Measurements from ENCODE around the gene HOXD4. TPM values are rescaled to one million over a fixed set of nuclear protein-coding genes. Genes with fewer than 3 reads are reported as not detected.

The HOXD4 gene
- polyA plus RNA-seq, 3 donors, result 53.4 to 68.0 (median 67.5) TPM

GRCh38 chr2:176111309-176111663 lies 40.1 kb upstream of the HOXD4 start:
- peak; percentile 90 for DNase-seq

DNA sequence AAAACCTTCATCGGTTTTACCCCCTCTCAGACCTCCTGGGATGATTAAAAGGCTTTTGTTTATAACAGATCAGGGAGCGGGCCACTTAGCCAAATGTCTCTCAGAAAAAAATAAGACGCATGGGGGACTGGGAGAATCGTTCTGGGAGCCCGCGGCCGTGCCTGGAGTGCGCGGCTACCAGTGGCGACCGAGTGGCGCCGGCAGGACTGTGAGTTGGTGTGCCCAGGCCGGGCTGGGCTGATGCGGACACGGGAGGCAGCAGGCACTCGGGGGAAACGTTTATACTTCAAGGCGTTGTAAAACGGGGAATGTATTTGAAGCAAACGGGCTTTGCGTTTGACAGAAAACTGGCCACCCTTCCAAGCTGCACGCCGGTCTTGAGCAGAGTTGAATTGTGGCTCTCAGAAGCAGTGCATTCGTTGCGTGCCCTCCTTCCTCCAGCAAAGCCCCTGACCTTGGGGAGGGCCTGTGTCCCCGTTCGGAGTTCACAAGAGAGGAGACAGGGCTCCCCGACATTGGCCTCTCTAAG lies 39.4 kb upstream of the HOXD4 start:
- DNase-seq, result no peak

DNA sequence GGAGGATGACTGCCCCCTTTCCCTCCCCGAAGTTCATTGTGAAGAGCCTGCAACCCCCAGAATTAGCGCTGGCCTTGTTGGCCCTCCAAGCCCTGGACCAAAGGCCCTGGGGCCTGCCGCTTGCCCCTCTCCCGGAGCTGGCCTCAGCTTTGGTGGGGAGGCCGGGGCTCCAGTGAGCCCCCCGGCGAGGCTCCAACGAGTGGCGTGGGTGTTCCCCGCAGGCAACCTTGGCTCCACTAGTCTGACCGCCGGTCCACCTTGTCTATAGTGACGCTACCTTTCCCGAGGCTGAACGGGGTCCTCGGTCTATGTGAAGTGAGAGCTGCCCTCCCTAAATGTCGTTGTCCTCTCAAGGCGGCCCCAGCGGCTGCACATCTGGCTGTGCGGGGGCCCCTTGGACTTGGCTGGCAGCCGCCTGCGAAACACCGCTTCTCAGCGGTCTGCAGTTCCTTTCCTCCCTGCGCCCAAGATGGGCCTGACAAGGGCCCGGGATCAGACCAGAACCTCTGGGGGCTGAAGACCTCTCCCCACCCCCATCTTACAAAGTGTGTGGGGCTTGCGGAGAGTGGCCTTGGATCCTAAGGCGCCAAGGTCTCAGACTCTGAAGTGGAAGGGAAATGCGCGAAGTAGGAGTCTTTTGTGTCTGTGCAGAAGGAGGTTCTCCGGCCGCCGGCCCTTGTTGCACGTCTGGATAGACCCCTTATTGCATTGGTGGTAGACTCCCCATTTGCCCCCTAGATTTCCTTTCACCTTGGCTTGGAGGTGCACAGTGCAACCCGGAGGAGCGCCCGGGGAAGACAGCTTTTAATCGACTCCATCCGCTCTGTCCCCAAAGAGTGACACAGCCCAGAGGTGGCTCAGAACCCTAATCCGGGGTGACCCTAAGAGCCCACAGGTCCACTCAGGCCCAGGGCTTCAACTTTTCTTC lies 38.7 kb upstream of the HOXD4 start:
- DNase-seq, result no peak

DNA sequence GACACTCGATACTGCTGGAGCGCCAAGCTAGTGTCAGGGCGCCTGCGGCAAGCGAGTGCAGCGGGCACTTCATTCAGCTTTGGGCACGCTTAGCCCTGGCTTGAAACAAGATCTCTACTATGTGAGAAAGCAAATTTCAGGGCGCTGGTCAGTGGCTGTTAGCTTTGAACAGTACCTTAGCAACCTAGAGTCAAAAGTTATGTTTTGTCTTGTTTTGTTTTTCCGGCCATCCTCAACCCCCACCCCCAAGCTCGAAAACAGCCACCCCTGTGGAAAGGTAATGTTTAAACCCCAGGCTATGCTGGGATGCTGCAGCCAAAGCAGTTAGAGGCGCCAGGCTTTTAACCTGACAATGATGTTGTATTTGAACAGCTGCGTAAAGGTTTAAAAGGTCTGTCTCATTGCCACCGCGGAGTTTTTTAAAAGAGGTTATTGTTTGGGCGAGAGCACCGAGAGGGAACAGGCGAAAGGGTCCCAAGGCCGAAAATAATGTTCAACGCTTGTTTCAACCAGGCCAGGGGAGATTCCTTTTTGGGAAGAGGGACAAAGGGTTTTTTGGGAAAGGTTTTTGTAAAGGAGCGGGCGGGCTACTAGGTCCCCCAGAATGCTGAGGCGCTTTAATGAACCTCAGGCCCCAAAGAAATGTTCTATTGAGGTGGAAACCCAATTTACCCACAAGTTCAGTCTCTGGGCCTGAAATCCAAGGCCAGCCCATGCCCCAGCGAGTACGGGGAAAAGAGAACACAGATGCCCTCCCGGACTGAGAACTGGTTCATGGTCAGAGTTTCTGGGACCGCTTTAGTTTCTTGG lies 37.0 kb upstream of the HOXD4 start:
- DNase-seq, result no peak

DNA sequence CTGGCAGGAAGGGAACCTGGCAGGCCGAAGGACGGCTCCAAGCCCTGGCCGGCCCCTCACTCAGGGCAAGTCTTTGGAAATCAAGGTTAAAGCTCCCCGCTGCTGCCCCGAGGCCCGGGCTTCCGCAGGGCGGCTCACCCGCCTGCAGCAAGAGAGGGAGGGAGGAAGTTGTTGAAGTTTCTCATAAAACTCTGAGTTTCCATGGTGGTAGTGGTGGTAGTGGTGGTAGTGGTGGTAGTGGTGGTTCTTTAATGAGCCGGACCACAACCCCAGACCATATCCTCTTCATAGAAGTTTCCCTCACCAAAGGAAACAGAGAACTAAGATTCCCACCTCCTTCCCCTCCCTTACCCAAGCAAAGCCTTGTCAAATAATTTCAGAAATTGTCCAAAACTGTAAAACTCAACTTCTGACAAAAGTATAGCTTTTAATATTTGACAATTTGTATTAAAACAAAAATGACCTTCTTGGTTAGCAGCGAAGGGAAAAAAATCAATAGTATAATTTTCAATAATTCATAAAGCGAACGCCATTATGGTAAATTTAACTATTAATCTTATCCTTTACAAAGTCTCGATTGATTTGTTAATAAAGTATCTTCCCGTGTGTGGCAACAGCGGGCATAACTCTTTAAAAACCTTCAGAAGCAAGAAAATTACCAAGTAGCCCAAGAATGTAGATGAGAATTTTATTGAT lies 36.3 kb upstream of the HOXD4 start:
- DNase-seq, result no peak

DNA sequence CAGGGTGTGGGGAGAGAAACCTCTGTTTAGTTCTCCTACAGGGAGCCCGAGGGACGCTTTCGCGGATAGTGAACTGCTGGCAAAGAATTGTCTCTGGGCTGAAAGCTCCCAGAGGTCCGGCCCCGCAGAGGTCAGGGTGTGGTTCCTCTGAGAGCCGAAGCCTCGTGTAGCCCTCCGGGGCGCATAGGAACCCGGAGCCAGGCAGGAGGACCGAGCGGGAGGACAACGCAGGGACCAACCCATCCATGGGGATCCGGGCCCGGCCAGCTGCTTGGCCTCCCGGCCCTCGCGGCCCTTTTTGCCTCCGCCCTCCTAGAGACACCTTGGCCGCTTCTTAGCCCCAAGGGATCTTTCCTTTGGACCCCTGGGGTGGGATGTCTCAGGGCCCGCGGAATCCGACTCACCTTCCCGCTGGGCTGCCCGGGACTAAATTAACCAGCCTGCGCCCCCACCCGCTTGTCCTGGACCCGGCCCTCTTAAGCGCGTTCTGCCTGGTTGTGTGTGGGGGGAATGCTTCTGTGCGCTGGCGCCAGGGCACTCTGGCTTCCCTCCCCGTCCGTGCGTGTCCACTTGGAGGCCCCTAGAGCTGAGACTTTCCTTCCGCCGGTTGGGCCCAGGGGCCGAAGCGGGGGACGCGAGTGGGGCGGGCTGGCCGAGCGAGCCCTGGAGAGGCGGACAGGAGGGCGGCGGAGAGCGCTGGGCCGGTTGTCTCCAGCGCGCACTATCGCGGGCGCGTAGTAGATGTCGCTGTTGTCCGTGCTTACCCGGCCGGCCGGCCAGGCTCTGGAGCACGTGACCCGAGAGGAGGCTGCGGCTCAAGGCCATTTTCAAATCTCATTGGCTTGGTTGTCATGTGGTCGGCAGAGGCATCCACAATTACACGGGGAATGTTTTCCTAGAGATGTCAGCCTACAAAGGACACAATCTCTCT lies 35.2 kb upstream of the HOXD4 start, which contains the start of gene HOXD10:
Gene HOXD10, plus strand, starts transcription at position 896 of the 931 bp plus-strand sequence. CDS start 56 bp downstream, outside the sequence.
- peak; percentile 94 for DNase-seq

GRCh38 chr2:176117162-176117822 lies 34.1 kb upstream of the HOXD4 start:
- DNase-seq, result no peak

DNA sequence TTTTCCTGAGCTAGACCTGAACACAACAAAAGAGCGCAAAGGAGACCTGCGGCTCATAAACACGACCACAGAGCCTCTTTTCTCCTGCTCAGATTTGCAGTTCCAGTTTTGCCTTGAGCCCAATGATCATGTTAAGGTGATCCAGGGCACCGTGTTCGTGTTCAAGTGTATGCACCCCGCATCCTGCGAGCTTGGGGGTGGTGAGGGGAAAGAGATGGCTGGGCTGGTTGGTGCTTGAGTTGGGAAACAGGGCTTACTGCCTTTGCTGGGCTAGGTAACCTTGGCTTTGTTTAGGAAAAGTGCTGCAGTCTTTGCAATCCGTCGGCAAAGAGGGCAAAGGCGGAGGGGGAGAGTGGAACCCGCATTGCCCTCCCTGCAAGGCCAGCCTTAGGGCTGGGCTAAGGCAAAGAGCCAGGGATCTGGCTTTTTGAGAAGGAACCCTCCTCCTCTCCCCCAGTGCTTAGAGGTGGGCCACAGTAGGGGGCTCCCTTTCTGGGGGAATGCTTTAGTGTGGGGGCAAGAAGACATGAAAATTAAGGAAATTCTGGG lies 33.5 kb upstream of the HOXD4 start:
- no peak for DNase-seq

DNA sequence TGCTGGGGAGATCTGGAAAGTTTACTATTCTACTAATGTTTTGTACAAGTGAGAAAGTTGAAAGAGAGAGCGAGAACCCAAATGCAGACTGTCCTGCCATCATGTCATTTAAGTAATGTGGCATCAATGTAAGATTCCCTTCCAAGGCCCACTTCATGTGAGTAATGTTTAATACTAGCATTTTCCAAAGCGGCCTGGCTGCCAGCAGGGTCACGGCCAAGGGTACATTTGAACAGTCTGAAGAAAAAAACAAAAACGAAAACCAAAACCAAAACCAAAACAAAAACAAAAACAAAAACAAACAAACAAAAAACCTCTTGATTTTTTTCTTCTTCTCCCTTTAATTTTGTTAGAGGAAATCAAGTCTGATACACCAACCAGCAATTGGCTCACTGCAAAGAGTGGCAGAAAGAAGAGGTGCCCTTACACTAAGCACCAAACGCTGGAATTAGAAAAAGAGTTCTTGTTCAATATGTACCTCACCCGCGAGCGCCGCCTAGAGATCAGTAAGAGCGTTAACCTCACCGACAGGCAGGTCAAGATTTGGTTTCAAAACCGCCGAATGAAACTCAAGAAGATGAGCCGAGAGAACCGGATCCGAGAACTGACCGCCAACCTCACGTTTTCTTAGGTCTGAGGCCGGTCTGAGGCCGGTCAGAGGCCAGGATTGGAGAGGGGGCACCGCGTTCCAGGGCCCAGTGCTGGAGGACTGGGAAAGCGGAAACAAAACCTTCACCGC lies 32.6 kb upstream of the HOXD4 start:
- peak; percentile 94 for DNase-seq

- no peak for DNase-seq
Measured at GRCh38 chr2:176120364-176121189, 30.8 kb upstream of the HOXD4 start.

GRCh38 chr2:176121190-176122051 lies 29.9 kb upstream of the HOXD4 start:
- DNase-seq, result no peak

DNA sequence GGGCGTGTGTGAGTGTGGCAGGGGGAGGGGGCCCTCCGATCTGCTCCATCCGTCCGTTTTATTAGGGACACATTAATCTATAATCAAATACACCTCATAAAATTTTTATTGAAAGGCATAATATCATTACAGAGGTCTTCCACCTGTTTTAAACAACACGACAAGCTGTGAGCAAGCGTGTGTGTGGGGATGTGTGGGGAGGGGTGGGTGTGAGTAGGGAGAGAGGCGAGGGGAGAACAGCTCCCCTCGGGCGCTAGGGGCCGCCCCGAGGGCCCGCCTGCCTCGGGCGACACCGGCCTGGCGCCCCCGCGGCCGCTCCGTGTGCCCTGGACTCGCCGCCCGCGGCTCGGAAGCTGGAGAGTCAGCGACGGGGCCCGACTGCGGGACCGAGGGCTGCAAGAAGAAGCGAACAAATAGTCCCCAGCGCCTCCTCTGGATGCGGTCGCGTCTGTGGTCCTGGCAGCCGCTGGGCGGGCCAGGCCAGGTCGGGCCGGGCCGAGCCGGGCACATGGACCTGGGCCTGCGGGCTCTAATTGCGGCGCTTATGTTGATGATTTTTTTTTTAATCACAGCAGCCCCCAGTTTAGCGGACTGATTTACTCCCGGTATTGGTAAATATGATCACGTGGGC lies 29.2 kb upstream of the HOXD4 start:
- DNase-seq, result no peak

DNA sequence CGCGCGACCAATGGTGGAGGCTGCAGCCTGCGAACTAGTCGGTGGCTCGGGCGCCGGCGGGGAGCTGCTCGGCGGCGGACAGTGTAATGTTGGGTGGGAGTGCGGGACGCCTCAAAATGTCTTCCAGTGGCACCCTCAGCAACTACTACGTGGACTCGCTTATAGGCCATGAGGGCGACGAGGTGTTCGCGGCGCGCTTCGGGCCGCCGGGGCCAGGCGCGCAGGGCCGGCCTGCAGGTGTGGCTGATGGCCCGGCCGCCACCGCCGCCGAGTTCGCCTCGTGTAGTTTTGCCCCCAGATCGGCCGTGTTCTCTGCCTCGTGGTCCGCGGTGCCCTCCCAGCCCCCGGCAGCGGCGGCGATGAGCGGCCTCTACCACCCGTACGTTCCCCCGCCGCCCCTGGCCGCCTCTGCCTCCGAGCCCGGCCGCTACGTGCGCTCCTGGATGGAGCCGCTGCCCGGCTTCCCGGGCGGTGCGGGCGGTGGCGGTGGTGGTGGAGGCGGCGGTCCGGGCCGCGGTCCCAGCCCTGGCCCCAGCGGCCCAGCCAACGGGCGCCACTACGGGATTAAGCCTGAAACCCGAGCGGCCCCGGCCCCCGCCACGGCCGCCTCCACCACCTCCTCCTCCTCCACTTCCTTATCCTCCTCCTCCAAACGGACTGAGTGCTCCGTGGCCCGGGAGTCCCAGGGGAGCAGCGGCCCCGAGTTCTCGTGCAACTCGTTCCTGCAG lies 28.5 kb upstream of the HOXD4 start, which contains the start of gene HOXD9:
Gene HOXD9, plus strand, starts transcription at position 37 of the 728 bp plus-strand sequence. Its CDS starts 50 bp downstream, at position 87.
- no peak for DNase-seq

- no peak for DNase-seq
Measured at GRCh38 chr2:176123411-176124109, 27.8 kb upstream of the HOXD4 start.
